GM21447 (cell line): Measurements from ENCODE around the gene CGB8.

Experiments
- ATAC-seq: cut with Tn5 transposase; IDR thresholded peaks from one replicate; pipeline ENCODE4 v1.9.1; 2021; ENCODE audit not compliant: unreplicated experiment

Gene CGB8

DNA sequence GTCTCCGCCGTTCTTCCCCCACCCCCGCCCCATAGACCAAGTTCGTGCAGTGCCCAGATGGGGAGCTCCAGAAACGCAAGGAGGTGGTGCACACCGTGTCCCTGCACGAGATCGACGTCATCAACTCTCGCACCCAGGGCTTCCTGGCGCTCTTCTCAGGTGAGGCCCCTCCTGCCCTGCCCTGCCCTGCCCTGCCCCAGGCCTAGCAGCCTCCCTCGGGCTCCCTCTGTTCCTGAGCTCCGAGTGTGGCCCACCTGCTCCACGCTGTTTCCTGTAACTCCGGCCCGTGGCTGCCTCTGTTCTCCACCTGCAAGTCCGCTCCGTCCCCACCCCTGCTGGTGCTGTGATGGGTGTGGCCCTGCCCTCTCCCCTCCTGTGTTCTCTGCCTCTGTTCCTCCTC lies 38.5 kb downstream of the CGB8 start:
- no peak for ATAC-seq

DNA sequence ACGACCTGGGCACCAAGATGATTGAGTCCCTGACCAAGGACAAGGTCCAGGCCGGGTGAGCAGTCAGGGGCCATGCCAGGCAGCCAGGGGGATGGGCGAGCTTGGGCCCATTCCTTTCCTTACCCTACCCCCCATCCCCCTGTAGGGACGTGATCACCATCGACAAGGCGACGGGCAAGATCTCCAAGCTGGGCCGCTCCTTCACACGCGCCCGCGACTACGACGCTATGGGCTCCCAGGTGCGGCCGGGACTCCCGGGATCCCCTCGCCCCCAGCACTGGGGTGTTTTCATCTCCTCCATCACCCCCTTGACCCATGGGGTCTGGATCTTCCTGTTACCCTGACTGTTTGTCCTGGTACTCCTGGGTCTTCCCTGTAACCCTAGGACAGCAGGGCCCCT lies 39.1 kb downstream of the CGB8 start:
- ATAC-seq, result no peak

DNA sequence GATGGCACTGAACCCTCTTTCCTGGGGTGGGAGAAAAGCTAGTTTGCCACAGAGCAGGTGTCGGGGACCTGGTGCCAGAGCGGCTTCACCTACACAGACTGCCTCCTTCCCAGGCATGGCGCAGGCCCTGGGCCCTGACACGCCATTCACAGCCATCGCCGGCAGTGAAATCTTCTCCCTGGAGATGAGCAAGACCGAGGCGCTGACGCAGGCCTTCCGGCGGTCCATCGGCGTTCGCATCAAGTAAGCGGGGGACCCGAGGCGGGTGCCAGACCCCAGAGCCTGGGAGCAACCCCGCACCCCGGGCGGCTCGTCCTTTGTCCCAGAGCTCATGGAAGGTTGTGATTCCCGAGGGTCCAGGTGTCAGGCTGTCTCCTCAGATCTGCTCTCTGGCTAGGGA lies 42.0 kb downstream of the CGB8 start:
- no peak for ATAC-seq

DNA sequence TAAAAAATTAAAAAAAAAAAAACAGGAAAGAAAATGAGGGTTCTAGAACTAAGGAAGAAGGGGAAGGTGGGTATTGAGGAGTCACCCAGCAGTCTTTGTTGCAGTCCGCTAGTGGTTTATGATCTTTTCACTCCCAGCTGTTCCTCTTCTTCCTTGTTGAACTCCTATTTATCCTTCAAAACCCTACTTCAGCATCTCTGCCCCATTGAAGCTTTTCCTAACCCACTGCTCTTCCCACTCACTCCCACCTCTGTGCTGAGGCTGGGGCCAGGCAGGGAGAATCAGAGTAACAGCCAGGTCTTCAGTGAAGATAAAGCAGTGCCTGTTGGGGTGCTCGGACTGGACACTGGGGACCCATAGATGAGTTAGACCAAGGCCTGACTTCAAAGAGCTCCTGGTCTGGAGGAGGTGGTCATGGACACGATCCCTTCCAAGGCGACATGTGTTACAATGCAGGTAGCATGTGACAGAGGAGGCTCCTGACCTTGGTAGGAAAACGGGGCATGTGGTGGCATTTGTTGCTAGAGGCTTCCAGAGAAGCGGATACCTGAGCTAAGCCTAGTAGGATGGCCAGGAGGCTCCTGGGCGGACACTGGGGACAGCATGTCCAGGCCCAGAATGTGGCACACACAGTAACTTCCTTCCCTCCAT lies 43.8 kb downstream of the CGB8 start:
- no peak for ATAC-seq

DNA sequence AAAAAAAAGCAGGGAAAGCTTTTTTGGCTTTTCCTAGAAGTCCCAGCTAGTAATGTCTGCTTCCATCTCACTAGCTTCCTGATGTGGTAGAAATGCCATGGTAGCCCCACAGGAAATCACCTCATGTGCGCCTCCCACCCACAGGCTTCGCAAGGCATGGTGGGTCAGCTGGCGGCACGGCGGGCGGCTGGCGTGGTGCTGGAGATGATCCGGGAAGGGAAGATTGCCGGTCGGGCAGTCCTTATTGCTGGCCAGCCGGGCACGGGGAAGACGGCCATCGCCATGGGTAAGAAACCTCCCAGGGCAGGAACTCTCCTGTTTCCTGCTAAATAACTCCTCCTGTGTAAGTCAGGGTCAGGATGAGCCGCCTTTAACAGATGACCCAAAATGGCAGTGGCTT lies 44.8 kb downstream of the CGB8 start:
- no peak for ATAC-seq

DNA sequence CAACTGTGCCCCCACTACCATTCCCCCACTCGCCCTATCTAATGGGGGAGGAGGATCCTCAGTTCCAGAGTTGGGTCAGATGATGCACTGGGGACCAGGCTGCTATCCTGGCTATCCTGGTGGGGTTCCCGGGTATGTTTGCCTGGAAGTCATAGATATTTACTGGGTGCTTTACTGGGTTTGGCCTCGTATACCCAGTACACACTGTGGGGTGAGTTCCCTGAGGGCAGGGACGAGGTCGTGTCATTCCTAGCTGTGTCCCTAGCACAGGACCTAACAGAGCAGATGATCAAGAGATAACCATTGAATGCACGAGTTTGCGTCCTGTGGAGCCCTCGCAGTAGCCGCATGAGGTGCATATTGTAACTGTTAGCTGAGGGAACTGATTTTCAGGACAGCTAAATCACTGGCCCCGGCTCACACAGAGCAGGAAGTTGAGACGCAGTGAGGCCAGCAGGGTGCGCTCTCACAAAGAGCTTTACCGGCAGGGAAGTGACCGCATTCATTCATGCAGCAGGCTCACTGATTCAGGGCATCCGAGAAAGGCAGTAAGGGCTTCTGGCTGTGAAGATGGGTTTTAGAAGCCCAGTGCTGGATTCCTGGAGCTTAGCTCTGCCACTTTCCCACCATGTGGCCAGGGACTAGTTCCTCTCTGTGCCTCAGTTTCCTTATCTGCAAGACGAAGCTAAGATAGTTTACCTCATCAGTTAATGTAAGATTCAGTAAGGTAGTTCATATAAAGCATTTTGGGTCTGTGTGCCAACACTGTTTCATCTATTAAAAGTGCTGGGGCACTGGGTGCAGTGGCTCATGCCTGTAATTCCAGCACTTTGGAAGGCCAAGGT lies 49.2 kb downstream of the CGB8 start:
- no peak for ATAC-seq

DNA sequence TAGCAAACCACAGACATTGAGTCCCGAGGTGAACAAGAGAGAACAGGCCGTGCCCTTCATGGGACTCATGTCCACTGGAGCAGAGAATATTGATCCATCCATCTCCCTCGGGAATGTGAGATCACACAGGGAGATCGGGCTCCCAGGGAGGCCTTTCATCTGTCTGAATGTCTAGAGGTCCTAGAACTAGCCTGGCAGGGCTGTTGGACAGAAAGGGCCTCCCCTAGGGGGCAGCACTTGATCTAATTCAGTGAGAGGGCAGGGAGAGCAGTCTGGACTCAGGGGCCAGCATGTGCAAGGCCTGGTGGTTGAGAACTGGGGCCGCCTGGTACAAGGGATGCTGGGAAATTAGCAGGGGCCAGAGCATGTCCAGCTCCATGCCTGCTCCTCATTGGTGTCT lies 50.9 kb downstream of the CGB8 start:
- ATAC-seq, result no peak
